ENCODE measurements around the gene LAMA5.

DNA sequence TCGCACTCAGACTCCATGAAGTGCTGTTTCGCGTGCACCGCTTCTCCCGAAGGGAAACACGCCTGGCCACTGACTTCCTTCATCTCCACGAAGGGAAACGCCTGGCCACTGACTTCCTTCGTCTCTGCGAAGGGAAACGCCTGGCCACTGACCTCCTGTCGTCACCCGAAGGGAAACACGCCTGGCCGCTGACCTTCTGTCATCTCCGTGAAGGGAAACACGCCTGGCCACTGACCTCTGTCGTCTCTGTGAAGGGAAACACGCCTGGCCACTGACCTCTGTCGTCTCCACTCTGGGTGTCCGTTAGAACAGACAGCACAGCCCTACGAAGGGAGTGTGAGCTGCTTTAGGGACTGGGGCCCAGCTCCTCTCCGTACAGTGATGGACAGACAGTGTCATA, 81.4 kb downstream of the LAMA5 start:
- TF ChIP-seq CTCF (IDR thresholded peaks at IDR 0.05; ENCODE audit: control extremely low read depth in 1 of 3, insufficient read depth in 1 of 3, low read depth in 1 of 3, low read length in 3 of 3) (no peak), POLR2AphosphoS5 (IDR thresholded peaks at IDR 0.05; ENCODE audit: low read depth, low read length) (no peak), SIN3A (conservative IDR thresholded peaks at IDR 0.05 in 1 of 2, IDR thresholded peaks at IDR 0.05 in 1 of 2; ENCODE audit: low read depth in 1 of 2, low read length in 2 of 2) (no peak), GABPA (IDR thresholded peaks at IDR 0.05; ENCODE audit: borderline replicate concordance, insufficient read depth, low read length) (no peak), RAD21 (IDR thresholded peaks at IDR 0.05 in 1 of 2, conservative IDR thresholded peaks at IDR 0.05 in 1 of 2; ENCODE audit: low read depth in 2 of 2, low read length in 2 of 2) (no peak), POLR2A (IDR thresholded peaks at IDR 0.05; ENCODE audit: control extremely low read depth in 1 of 2, low read depth in 2 of 2, low read length in 2 of 2) (no peak), RBBP5 (IDR thresholded peaks at IDR 0.05; ENCODE audit: borderline replicate concordance, low read depth, low read length) (no peak), CHD2 (IDR thresholded peaks at IDR 0.05; ENCODE audit: low read length) (no peak), SRF (IDR thresholded peaks at IDR 0.05; ENCODE audit: low read depth, low read length) (no peak), BCL11A (IDR thresholded peaks at IDR 0.05; ENCODE audit: low read depth in 2 of 2, low read length in 2 of 2) (no peak), SP4 (IDR thresholded peaks at IDR 0.05; ENCODE audit: low read length) (no peak)

All from H1 (cell line).